Measurements from ENCODE around the gene ARHGAP33. TPM values are rescaled to one million over a fixed set of nuclear protein-coding genes. Genes with fewer than 3 reads are reported as not detected.

Gene ARHGAP33
- total RNA-seq, 1 experiment from 2014 or later, result 19.5 TPM

GRCh38 chr19:35741203-35741515 lies 34.2 kb upstream of the ARHGAP33 start:
- TF ChIP-seq CTCF (conservative IDR thresholded peaks at IDR 0.05), result peak; percentile 57; the same call in 2 of the 3 replicates
- no peak overlapping the region for H2BK20ac ChIP-seq (ENCODE audit: low read depth, low read length, poor library complexity, severe bottlenecking)
- H4K5ac ChIP-seq (ENCODE audit: insufficient read length, low read depth, low read length), result no peak overlapping the region
- H3K56ac ChIP-seq (ENCODE audit: insufficient read length, low read depth, low read length), result no peak overlapping the region
- H2BK12ac ChIP-seq (ENCODE audit: insufficient read length, low read depth, low read length), result no peak overlapping the region
- WGBS (ENCODE audit: extremely low coverage, insufficient read length, low lambda C conversion rate), result no CpG with 5 or more reads among the region's 12 CpGs
- Mint-ChIP-seq H3K27ac (peak overlapping the region; percentile 93 to 99 (median 97)), H3K9me3 (no peaks in the 10 kb centered on the region), H3K27me3 (ENCODE audit: low read depth) (no peaks in the 10 kb centered on the region), H3K4me1 (peaks cover 16 to 26% of the 10 kb centered on the region in 2 experiments), H3K4me3 (peak overlapping the region; percentile 71 to 90), H3K36me3 (ENCODE audit: insufficient read depth in 1 of 3, low read depth in 3 of 3) (peaks cover 23 to 36% (median 28%) of the 10 kb centered on the region in 3 experiments; a peak in 6 of 7 replicates)
- H3K79me1 ChIP-seq (ENCODE audit: insufficient read depth, low read depth, low read length, poor library complexity, severe bottlenecking), result no peaks in the 10 kb centered on the region
- no peak overlapping the region for H2AK5ac ChIP-seq (ENCODE audit: insufficient read length, low read length)
- H3K9ac ChIP-seq (ENCODE audit: extremely low read depth, insufficient read length, low read length), result peak overlapping the region; percentile 11
- peak overlapping the region; percentile 25; the same call in 1 of the 2 replicates for H3K14ac ChIP-seq (ENCODE audit: insufficient read depth, low read length)
- no peak overlapping the region for H3K18ac ChIP-seq (ENCODE audit: insufficient read length, low read depth, low read length)
- H3K23ac ChIP-seq (ENCODE audit: insufficient read length, low read depth, low read length), result no peak overlapping the region
- DNase-seq, result no peak
- no peak overlapping the region for H2AFZ ChIP-seq (ENCODE audit: low read length)
- peak overlapping the region; percentile 58 for H3K4me2 ChIP-seq (ENCODE audit: insufficient read depth, insufficient read length, low read length)
- H2BK120ac ChIP-seq (ENCODE audit: low read depth, low read length, poor library complexity, severe bottlenecking), result no peak overlapping the region
- H3K4ac ChIP-seq (ENCODE audit: low read depth, low read length), result no peak overlapping the region
- no peak overlapping the region for H2BK5ac ChIP-seq (ENCODE audit: insufficient read length, low read length)
- H4K20me1 ChIP-seq (ENCODE audit: control insufficient read depth, insufficient read depth, insufficient read length), result no peaks in the 10 kb centered on the region
- H3K27ac ChIP-seq (ENCODE audit: insufficient read length, low read depth, low read length), result no peak overlapping the region
- no peak overlapping the region for H4K91ac ChIP-seq (ENCODE audit: insufficient read length, low read depth, low read length)
- H3K23me2 ChIP-seq (ENCODE audit: insufficient read length, low read depth, low read length, poor library complexity, severe bottlenecking), result peaks cover 17% of the 10 kb centered on the region
- H3K79me2 ChIP-seq (ENCODE audit: insufficient read depth, low read length), result no peaks in the 10 kb centered on the region
- no peak overlapping the region for H2BK15ac ChIP-seq (ENCODE audit: low read depth, low read length)
- no peaks in the 10 kb centered on the region for H3K27me3 ChIP-seq (ENCODE audit: insufficient read depth, low read length)
- peaks cover 1% of the 10 kb centered on the region; the same call in 1 of the 2 replicates for H3K4me1 ChIP-seq (ENCODE audit: insufficient read depth, low read length)
- no peak overlapping the region for H4K8ac ChIP-seq (replicated peaks; ENCODE audit: insufficient read length, low read depth, low read length)
- no peaks in the 10 kb centered on the region for H3K9me3 ChIP-seq (ENCODE audit: control insufficient read depth, low read depth, low read length)
- no peak overlapping the region for H3T11ph ChIP-seq (ENCODE audit: low read length)

Data from H9 (cell line).